GM13976 (cell line): ENCODE results near the gene BLTP2.

Experiments used
- DNase-seq: peaks from one replicate; pipeline ENCODE4 v3.0.0; 2012; ENCODE audit warnings: low spot score
- CTCF ChIP-seq: IDR thresholded peaks from 2 replicates; pipeline ENCODE4 v1.5.1; 2012; ENCODE audit warnings: borderline replicate concordance, mild to moderate bottlenecking; ENCODE audit not compliant: insufficient read depth; ENCODE audit errors: extremely low read depth, missing control alignments, control extremely low read depth
- in situ Hi-C: fragments of 300-500 bp; cut with MboI; formaldehyde crosslinking; loops from one replicate; pipeline ENCODE4 v1.12.0; 2022; ENCODE audit warnings: low sequenced_read_pairs, mixed read lengths, inconsistent platforms; ENCODE audit not compliant: unreplicated experiment

Gene BLTP2

GRCh38 chr17:28634206-28634865 lies 10.6 kb downstream of the BLTP2 start:
- TF ChIP-seq CTCF = no peak
- no peak for DNase-seq
- in situ Hi-C loops = no loop called here

- DNase-seq = no peak
- no peak for TF ChIP-seq CTCF
- in situ Hi-C loops = no loop called here
These were observed 18.1 kb downstream of the BLTP2 start for GRCh38 chr17:28626818-28627217.

- DNase-seq = no peak
- TF ChIP-seq CTCF = no peak
- in situ Hi-C loops = no loop called here
These were observed 20.8 kb downstream of the BLTP2 start for GRCh38 chr17:28624148-28624547.

GRCh38 chr17:28623696-28624095 lies 21.3 kb downstream of the BLTP2 start:
- in situ Hi-C loops = no loop called here
- DNase-seq = no peak
- no peak for TF ChIP-seq CTCF

GRCh38 chr17:28622186-28622585 lies 22.8 kb downstream of the BLTP2 start:
- in situ Hi-C loops = no loop called here
- TF ChIP-seq CTCF = no peak
- no peak for DNase-seq

GRCh38 chr17:28620010-28620409 lies 24.9 kb downstream of the BLTP2 start:
- in situ Hi-C loops = no loop called here
- no peak for DNase-seq
- no peak for TF ChIP-seq CTCF
